Chondrocyte (in vitro differentiated cells): ENCODE results near the gene KIF3B. TPM values are rescaled to one million over a fixed set of nuclear protein-coding genes. Genes with fewer than 3 reads are reported as not detected.

Experiments
- DNase-seq: peaks from one replicate; pipeline ENCODE4 v3.0.0; 2021; ENCODE audit warnings: mixed read lengths, low spot score
- H3K27ac Mint-ChIP-seq: one replicate; pipeline ENCODE4 v1.8.0; 2021; ENCODE audit warnings: mild to moderate bottlenecking, moderate library complexity, mixed read lengths; ENCODE audit not compliant: unreplicated experiment
- H3K27me3 Mint-ChIP-seq: 2 replicates; pipeline ENCODE4 v1.8.0; 2021; ENCODE audit warnings: low read depth, mixed read lengths
- H3K36me3 Mint-ChIP-seq: 2 replicates; pipeline ENCODE4 v1.8.0; 2021; ENCODE audit warnings: low read depth, mixed read lengths
- H3K4me1 Mint-ChIP-seq: 2 replicates; pipeline ENCODE4 v1.8.0; 2021; ENCODE audit warnings: low read depth, mild to moderate bottlenecking, mixed read lengths
- H3K4me3 Mint-ChIP-seq: one replicate; pipeline ENCODE4 v1.8.0; 2021; ENCODE audit warnings: mild to moderate bottlenecking, moderate library complexity, mixed read lengths; ENCODE audit not compliant: unreplicated experiment
- H3K9me3 Mint-ChIP-seq: 2 replicates; pipeline ENCODE4 v1.8.0; 2021; ENCODE audit warnings: low read depth, mixed read lengths
- CTCF ChIP-seq: fragments of 200-600 bp; sonication (generic); IDR thresholded peaks from 2 replicates; pipeline ENCODE4 v1.5.0; 2021; ENCODE audit warnings: antibody characterized with exemption, mild to moderate bottlenecking, moderate library complexity
- total RNA-seq: library from RNA; stranded (reverse); gene quantifications from 3 replicates; pipeline ENCODE4 v1.2.1, GENCODE V29; 2021

The KIF3B gene
- total RNA-seq, 1 donor from 2014 or later: 35.5 TPM

- no peak for DNase-seq
- H3K36me3 Mint-ChIP-seq: peaks cover 9% of the 10 kb centered on the region
Measured at GRCh38 chr20:32325706-32326503, 48.5 kb downstream of the KIF3B start.

GRCh38 chr20:32326504-32326845 lies 49.0 kb downstream of the KIF3B start:
- Mint-ChIP-seq H3K36me3 (peaks cover 10% of the 10 kb centered on the region), H3K27me3 (no peaks in the 10 kb centered on the region), H3K9me3 (no peaks in the 10 kb centered on the region), H3K4me1 (peaks cover 24% of the 10 kb centered on the region), H3K4me3 (no peak overlapping the region), H3K27ac (peak overlapping the region; percentile 89)
- no peak for TF ChIP-seq CTCF
- no peak for DNase-seq

More at GRCh38 chr20:32325706-32326503, 48.5 kb downstream of the KIF3B start:
- Mint-ChIP-seq H3K9me3 (no peaks in the 10 kb centered on the region), H3K27me3 (no peaks in the 10 kb centered on the region), H3K4me1 (peaks cover 24% of the 10 kb centered on the region), H3K27ac (peak overlapping the region; percentile 89), H3K4me3 (no peak overlapping the region)
- no peak for TF ChIP-seq CTCF

DNA sequence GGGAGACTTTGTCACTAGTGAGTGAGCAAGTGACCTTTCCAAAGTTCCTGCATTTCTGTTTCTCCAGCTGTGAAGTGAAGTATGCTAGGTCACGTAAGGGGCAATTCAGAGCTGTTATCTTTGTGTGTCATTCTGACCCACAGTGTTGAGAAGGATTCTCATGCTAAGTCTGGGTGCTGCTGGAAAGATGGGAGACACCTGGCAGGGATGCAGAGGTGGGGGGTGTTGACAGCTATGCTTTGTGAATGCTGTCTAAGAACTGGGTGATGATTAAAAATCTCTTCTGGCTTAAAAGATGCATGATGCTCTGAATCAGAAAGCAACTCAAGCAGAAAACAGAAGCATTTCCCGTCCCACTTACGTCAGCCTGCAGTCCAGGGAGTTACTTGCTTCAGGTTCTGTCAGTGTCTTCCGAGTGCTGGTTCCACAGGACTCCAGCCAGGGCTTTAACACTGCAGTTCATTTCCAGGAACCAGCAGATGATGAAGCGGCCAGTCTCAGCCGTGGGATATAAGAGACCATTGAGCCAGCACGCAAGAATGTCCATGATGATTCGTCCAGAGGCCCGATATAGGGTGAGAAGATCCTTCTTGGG lies 49.7 kb downstream of the KIF3B start:
- Mint-ChIP-seq H3K9me3 (no peaks in the 10 kb centered on the region), H3K27ac (peak overlapping the region; percentile 89), H3K4me3 (peak overlapping the region; percentile 10)

GRCh38 chr20:32329817-32330554 lies 52.5 kb downstream of the KIF3B start:
- no peak for DNase-seq
- no peak overlapping the region for H3K4me3 Mint-ChIP-seq
- no peaks in the 10 kb centered on the region for H3K27me3 Mint-ChIP-seq
- peaks cover 19% of the 10 kb centered on the region for H3K36me3 Mint-ChIP-seq
- H3K9me3 Mint-ChIP-seq: no peaks in the 10 kb centered on the region
- H3K4me1 Mint-ChIP-seq: peaks cover 49% of the 10 kb centered on the region
- no peak overlapping the region for H3K27ac Mint-ChIP-seq
- no peak for TF ChIP-seq CTCF

More for the DNA sequence above, 49.7 kb downstream of the KIF3B start:
- no peak for TF ChIP-seq CTCF
- Mint-ChIP-seq H3K36me3 (peaks cover 16% of the 10 kb centered on the region), H3K4me1 (peaks cover 31% of the 10 kb centered on the region), H3K27me3 (no peaks in the 10 kb centered on the region)
- DNase-seq: no peak

DNA sequence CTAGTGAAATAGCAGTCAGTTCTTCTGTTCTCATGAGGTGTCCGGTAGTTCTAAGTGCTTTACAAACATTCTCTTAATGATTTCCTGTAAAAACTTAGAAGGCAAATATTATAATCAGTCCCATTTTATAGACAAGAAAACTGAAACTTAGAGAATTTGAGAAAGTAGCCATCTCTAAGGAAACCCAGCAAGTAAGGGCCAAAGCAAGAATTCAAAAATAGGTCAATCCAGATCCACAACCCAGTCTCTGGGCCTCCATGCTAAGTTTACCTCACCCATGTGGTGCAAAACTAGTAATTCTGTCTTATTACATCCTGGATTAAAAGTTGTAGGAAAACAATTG lies 53.1 kb downstream of the KIF3B start:
- Mint-ChIP-seq H3K27ac (no peak overlapping the region), H3K36me3 (peaks cover 19% of the 10 kb centered on the region), H3K9me3 (no peaks in the 10 kb centered on the region), H3K27me3 (no peaks in the 10 kb centered on the region), H3K4me3 (no peak overlapping the region), H3K4me1 (peaks cover 49% of the 10 kb centered on the region)
- no peak for DNase-seq
- TF ChIP-seq CTCF: no peak
